ENCODE measurements around the gene ASTN2. TPM values are rescaled to one million over a fixed set of nuclear protein-coding genes. Genes with fewer than 3 reads are reported as not detected.

Gene ASTN2
- total and polyA plus RNA-seq, 9 of the 15 experiments (the other 6 are each of a cell fraction or from before 2014, with no cell fraction given): 0.56 to 3.5 (median 1.9) TPM

DNA sequence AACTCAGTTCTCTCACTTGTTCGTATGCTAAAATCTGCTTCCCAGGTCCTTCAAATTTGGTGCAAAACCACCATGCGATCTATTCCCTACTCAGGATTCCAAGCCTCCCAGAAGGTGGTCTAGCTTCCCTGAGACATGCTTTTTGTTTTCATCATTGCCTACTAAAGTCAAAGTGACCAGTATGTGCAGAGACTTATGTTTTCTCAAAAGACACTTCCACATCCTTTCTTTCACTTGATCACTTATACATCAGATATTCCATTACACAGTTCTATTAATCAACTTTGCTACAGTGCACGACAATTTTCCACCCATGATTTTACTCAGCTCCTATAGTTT, 1019.2 kb downstream of the ASTN2 start:
- Histone ChIP-seq H3K27ac (ENCODE audit: extremely low read depth, low read depth, low read length) (peak overlapping the region; percentile 70; the same call in 2 of the 3 replicates), H3K4me2 (ENCODE audit: insufficient read depth, low read length) (peak overlapping the region; percentile 45), H4K20me1 (replicated peaks; ENCODE audit: control insufficient read depth, insufficient read depth, low read length) (no peaks in the 10 kb centered on the region), H3K9me1 (ENCODE audit: control insufficient read depth, insufficient read depth, low read length) (no peaks in the 10 kb centered on the region), H3K9me3 (replicated peaks; ENCODE audit: control insufficient read depth, insufficient read depth, low read depth, low read length) (no peaks in the 10 kb centered on the region), H3K9ac (ENCODE audit: insufficient read depth in 1 of 2, low read depth in 2 of 2, low read length in 2 of 2) (peak overlapping the region in 1 of 2 experiments; percentile 53; a peak in 1 of 4 replicates), H2AFZ (ENCODE audit: low read depth, low read length) (peak overlapping the region; percentile 37), H3K4me3 (no peak overlapping the region), H3K79me2 (ENCODE audit: control insufficient read depth, insufficient read depth, low read length) (no peaks in the 10 kb centered on the region), H3K4me1 (replicated peaks in 1 of 2; ENCODE audit: control insufficient read depth in 2 of 2, insufficient read depth in 2 of 2, low read length in 2 of 2) (peaks cover 5 to 37% of the 10 kb centered on the region in 2 experiments; a peak in 4 of 5 replicates), H3K36me3 (ENCODE audit: control insufficient read depth, insufficient read depth, low read length) (no peaks in the 10 kb centered on the region), H3K27me3 (ENCODE audit: control insufficient read depth in 2 of 2, insufficient read depth in 2 of 2, low read length in 2 of 2) (no peaks in the 10 kb centered on the region)
- CTCF ChIA-PET (ENCODE audit: low intra/inter-chr PET ratio): no interaction called here
- BruUV-seq (replicated peaks): no TSS peak
- WGBS (ENCODE audit: insufficient coverage, low coverage, missing lambda C conversion rate): 11% methylated on average over 3 of the region's 3 CpGs
- intact Hi-C loops (cut with micrococcal nuclease) (loop anchor here (5.0 kb wide), 1 partner anchor 42 kb away; no protein-coding TSS in a partner anchor), in situ Hi-C loops (cut with MboI) (no loop called here)
- no peak for ATAC-seq
- no peak for FAIRE-seq
- POLR2A ChIA-PET: interaction anchor here (0.6 to 1.6 kb wide), 13 partner anchors 9 to 95 kb away, joined by 3 to 8 read pairs (median 4); no protein-coding TSS in a partner anchor
- no peak for DNase-seq (ENCODE audit: extremely low read depth in 1 of 4, low spot score in 3 of 4)
- TF ChIP-seq CBX3 (IDR thresholded peaks at IDR 0.05; ENCODE audit: borderline replicate concordance in 1 of 2, low read length in 2 of 2): no peak
- peak; percentile 64 for TF ChIP-seq RBFOX2 (IDR thresholded peaks at IDR 0.05; ENCODE audit: low read depth, low read length)
- TF ChIP-seq LEF1 (IDR thresholded peaks at IDR 0.05): no peak
- TF ChIP-seq L3MBTL2 (IDR thresholded peaks at IDR 0.05): peak; percentile 39; the same call in 1 of the 2 replicates
- no peak for TF ChIP-seq MBD2 (IDR thresholded peaks at IDR 0.05; ENCODE audit: borderline replicate concordance, low read depth)
- peak; percentile 40; the same call in 1 of the 2 replicates for TF ChIP-seq ZNF134 (CRISPR knock-in tag; conservative IDR thresholded peaks at IDR 0.05)
- TF ChIP-seq RBBP5 (IDR thresholded peaks at IDR 0.05; ENCODE audit: borderline replicate concordance, insufficient read depth, low read length, poor library complexity, severe bottlenecking): peak; percentile 17
- TF ChIP-seq, protein P1, sequence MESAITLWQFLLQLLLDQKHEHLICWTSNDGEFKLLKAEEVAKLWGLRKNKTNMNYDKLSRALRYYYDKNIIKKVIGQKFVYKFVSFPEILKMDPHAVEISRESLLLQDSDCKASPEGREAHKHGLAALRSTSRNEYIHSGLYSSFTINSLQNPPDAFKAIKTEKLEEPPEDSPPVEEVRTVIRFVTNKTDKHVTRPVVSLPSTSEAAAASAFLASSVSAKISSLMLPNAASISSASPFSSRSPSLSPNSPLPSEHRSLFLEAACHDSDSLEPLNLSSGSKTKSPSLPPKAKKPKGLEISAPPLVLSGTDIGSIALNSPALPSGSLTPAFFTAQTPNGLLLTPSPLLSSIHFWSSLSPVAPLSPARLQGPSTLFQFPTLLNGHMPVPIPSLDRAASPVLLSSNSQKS (CRISPR knock-in tag; IDR thresholded peaks at IDR 0.05): 0 out of 2 replicates have a peak, but pooled peaks have one; percentile 9
- TF ChIP-seq HNRNPL (IDR thresholded peaks at IDR 0.05; ENCODE audit: low read depth, low read length): no peak
- TF ChIP-seq FOXA1 (IDR thresholded peaks at IDR 0.05; ENCODE audit: borderline replicate concordance): no peak
- 0 out of 2 replicates have a peak, but pooled peaks have one; percentile 14 for TF ChIP-seq TEAD2 (tag; IDR thresholded peaks at IDR 0.05)
- TF ChIP-seq PRMT5 (CRISPR knock-in tag; IDR thresholded peaks at IDR 0.05): no peak
- TF ChIP-seq RBM15 (IDR thresholded peaks at IDR 0.05; ENCODE audit: insufficient read depth, low read length): no peak
- no peak for TF ChIP-seq CAMTA2 (CRISPR knock-in tag; conservative IDR thresholded peaks at IDR 0.05)
- TF ChIP-seq NFATC3 (IDR thresholded peaks at IDR 0.05): 0 out of 2 replicates have a peak, but pooled peaks have one; percentile 47
- no peak for TF ChIP-seq ZNF76 (CRISPR knock-in tag; IDR thresholded peaks at IDR 0.05; ENCODE audit: borderline replicate concordance)
- TF ChIP-seq SMARCE1 (IDR thresholded peaks at IDR 0.05): no peak
- no peak for TF ChIP-seq DIDO1 (tag; IDR thresholded peaks at IDR 0.05; ENCODE audit: low read depth)
- peak; percentile 6 for TF ChIP-seq HMGN3 (IDR thresholded peaks at IDR 0.05; ENCODE audit: borderline replicate concordance, extremely low read depth, insufficient read length, low read depth, low read length)
- TF ChIP-seq STAT5A (IDR thresholded peaks at IDR 0.05; ENCODE audit: borderline replicate concordance, low read length): no peak
- TF ChIP-seq POLR2H (tag; IDR thresholded peaks at IDR 0.05; ENCODE audit: low read depth): peak; percentile 74
- no peak for TF ChIP-seq NR2C2 (CRISPR knock-in tag; IDR thresholded peaks at IDR 0.05)
- TF ChIP-seq NR2C2 (tag; IDR thresholded peaks at IDR 0.05): 0 out of 2 replicates have a peak, but pooled peaks have one; percentile 33
- TF ChIP-seq CTBP1 (IDR thresholded peaks at IDR 0.05; ENCODE audit: borderline replicate concordance): peak; percentile 7; the same call in 1 of the 2 replicates
- TF ChIP-seq KLF16 (IDR thresholded peaks at IDR 0.05): no peak

All from K562 (cell line).